ENCODE measurements around the gene KRCC1. TPM values are rescaled to one million over a fixed set of nuclear protein-coding genes. Genes with fewer than 3 reads are reported as not detected.

Gene KRCC1
- polyA plus RNA-seq, 2 of the 4 experiments (the other 2 are of a cell fraction): 16.2 to 49.0 TPM

DNA sequence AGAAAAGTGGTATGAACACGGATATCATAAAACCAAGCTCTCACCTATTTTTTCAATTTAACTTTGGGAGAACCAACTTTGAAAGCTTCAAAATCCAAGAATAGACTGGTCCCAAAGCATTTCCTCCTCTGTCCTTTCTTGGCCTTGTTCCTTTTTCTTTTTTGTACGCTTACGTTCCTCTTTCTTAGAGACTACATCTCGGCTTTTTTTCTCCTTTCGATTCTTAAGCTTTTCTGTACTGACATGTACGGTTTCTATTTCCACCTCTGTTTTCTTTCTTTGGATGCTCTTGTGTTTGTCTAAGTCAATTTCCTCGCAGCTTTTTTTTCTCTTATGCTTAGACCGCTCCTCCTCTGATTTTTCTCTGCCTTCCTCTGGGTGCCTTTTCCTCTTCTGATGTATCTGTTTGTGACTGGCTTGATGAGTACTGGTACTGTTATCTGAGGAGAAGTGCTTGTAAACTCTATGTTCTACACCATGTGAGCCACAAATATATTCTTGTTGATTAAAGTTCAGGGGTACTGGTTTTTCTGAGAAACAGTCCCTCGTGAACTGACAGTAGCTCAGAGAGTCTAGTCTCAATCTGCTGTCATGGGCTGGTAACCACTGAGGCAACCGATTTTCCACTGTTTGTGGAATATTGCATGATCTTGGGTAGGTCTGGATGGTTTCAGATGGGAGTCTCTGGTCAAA is 27.7 kb downstream of the KRCC1 start:
- CTCF ChIA-PET: interaction anchor here (1.1 kb wide), 1 partner anchor 33 kb away, joined by 4 read pairs; no protein-coding TSS in a partner anchor
- no peaks in the 10 kb centered on the region for H3K4me1 ChIP-seq
- DNase-seq (ENCODE audit: low read depth in 1 of 2, low spot score in 1 of 2) (no peak), FAIRE-seq (no peak), ATAC-seq (no peak)
- POLR2A ChIA-PET: no interaction called here
- no peak overlapping the region for H3K4me3 ChIP-seq
- H3K4me2 ChIP-seq: no peak overlapping the region
- no peaks in the 10 kb centered on the region for H3K9me3 ChIP-seq
- no peak overlapping the region for H3K27ac ChIP-seq
- TF ChIP-seq, protein P1, sequence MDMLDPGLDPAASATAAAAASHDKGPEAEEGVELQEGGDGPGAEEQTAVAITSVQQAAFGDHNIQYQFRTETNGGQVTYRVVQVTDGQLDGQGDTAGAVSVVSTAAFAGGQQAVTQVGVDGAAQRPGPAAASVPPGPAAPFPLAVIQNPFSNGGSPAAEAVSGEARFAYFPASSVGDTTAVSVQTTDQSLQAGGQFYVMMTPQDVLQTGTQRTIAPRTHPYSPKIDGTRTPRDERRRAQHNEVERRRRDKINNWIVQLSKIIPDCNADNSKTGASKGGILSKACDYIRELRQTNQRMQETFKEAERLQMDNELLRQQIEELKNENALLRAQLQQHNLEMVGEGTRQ (IDR thresholded peaks at IDR 0.05): no peak
- TF ChIP-seq TFCP2L1 (CRISPR knock-in tag; IDR thresholded peaks at IDR 0.05) (no peak), CHD4 (IDR thresholded peaks at IDR 0.05; ENCODE audit: borderline replicate concordance) (no peak), POLR2A (IDR thresholded peaks at IDR 0.05; ENCODE audit: low read length) (no peak), HOXA7 (CRISPR knock-in tag; IDR thresholded peaks at IDR 0.05) (no peak), ZNF302 (CRISPR knock-in tag; IDR thresholded peaks at IDR 0.05) (no peak), HMGXB4 (CRISPR knock-in tag; IDR thresholded peaks at IDR 0.05; ENCODE audit: borderline replicate concordance) (no peak), CEBPB (IDR thresholded peaks at IDR 0.05) (no peak), PHF8 (IDR thresholded peaks at IDR 0.05; ENCODE audit: borderline replicate concordance, low read depth) (no peak), SREBF2 (IDR thresholded peaks at IDR 0.05) (no peak), FOSL2 (IDR thresholded peaks at IDR 0.05) (no peak), FOSL2 (CRISPR knock-in tag; IDR thresholded peaks at IDR 0.05) (no peak), EP300 (IDR thresholded peaks at IDR 0.05) (no peak), ESRRA (IDR thresholded peaks at IDR 0.05; ENCODE audit: borderline replicate concordance, low read length) (no peak), CBX8 (IDR thresholded peaks at IDR 0.05) (no peak), RAD21 (conservative IDR thresholded peaks at IDR 0.05 in 1 of 2, IDR thresholded peaks at IDR 0.05 in 1 of 2) (no peak), NFE2L2 (conservative IDR thresholded peaks at IDR 0.05; ENCODE audit: low read length) (no peak), EHMT2 (IDR thresholded peaks at IDR 0.05; ENCODE audit: low read depth) (no peak), MYC (IDR thresholded peaks at IDR 0.05; ENCODE audit: borderline replicate concordance, low read length) (no peak)
- TF ChIP-seq, protein P2, sequence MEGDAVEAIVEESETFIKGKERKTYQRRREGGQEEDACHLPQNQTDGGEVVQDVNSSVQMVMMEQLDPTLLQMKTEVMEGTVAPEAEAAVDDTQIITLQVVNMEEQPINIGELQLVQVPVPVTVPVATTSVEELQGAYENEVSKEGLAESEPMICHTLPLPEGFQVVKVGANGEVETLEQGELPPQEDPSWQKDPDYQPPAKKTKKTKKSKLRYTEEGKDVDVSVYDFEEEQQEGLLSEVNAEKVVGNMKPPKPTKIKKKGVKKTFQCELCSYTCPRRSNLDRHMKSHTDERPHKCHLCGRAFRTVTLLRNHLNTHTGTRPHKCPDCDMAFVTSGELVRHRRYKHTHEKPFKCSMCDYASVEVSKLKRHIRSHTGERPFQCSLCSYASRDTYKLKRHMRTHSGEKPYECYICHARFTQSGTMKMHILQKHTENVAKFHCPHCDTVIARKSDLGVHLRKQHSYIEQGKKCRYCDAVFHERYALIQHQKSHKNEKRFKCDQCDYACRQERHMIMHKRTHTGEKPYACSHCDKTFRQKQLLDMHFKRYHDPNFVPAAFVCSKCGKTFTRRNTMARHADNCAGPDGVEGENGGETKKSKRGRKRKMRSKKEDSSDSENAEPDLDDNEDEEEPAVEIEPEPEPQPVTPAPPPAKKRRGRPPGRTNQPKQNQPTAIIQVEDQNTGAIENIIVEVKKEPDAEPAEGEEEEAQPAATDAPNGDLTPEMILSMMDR (IDR thresholded peaks at IDR 0.05): no peak
- WGBS (ENCODE audit: missing lambda C conversion rate): 91% methylated on average over 10 of the region's 10 CpGs

GRCh38 chr2:88024509-88024908 is 31.1 kb downstream of the KRCC1 start:
- POLR2A ChIA-PET: interaction anchor here (0.9 kb wide), 1 partner anchor 9 kb away, joined by 3 read pairs; the partner anchor contains the start of gene RNU2-63P
- DNase-seq (ENCODE audit: low read depth in 1 of 2, low spot score in 1 of 2): no peak
- no peak for ATAC-seq
- no peak for FAIRE-seq
- WGBS (ENCODE audit: missing lambda C conversion rate): 98% methylated on average over 6 of the region's 6 CpGs
- Histone ChIP-seq H3K4me1 (no peaks in the 10 kb centered on the region), H3K4me3 (no peak overlapping the region), H3K4me2 (no peak overlapping the region), H3K27ac (no peak overlapping the region), H3K9me3 (no peaks in the 10 kb centered on the region)
- CTCF ChIA-PET: no interaction called here
- TF ChIP-seq HDAC2 (IDR thresholded peaks at IDR 0.05): no peak
- no peak for TF ChIP-seq ZSCAN20 (CRISPR knock-in tag; IDR thresholded peaks at IDR 0.05)
- TF ChIP-seq HES2 (IDR thresholded peaks at IDR 0.05): no peak
- TF ChIP-seq ZC3H11A (IDR thresholded peaks at IDR 0.05): no peak
- no peak for TF ChIP-seq NFE2L2 (conservative IDR thresholded peaks at IDR 0.05; ENCODE audit: low read length)
- TF ChIP-seq, protein P3, sequence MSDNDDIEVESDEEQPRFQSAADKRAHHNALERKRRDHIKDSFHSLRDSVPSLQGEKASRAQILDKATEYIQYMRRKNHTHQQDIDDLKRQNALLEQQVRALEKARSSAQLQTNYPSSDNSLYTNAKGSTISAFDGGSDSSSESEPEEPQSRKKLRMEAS (IDR thresholded peaks at IDR 0.05): no peak
- TF ChIP-seq HOXA7 (CRISPR knock-in tag; IDR thresholded peaks at IDR 0.05): no peak
- TF ChIP-seq SMC3 (IDR thresholded peaks at IDR 0.05): no peak
- TF ChIP-seq ELK1 (IDR thresholded peaks at IDR 0.05; ENCODE audit: low read depth, low read length): no peak
- TF ChIP-seq REST (IDR thresholded peaks at IDR 0.05): no peak
- TF ChIP-seq ESRRA (IDR thresholded peaks at IDR 0.05; ENCODE audit: borderline replicate concordance, low read length): no peak
- no peak for TF ChIP-seq EP300 (IDR thresholded peaks at IDR 0.05)
- TF ChIP-seq BHLHE40 (IDR thresholded peaks at IDR 0.05; ENCODE audit: low read depth, low read length): no peak

All from A549 (cell line).